ENCODE results near the gene MYL6. TPM values are rescaled to one million over a fixed set of nuclear protein-coding genes. Genes with fewer than 3 reads are reported as not detected.

Gene MYL6
- total and polyA plus RNA-seq, 9 of the 15 experiments (the other 6 are each of a cell fraction or from before 2014, with no cell fraction given), result 557 to 1,664 (median 958) TPM

GRCh38 chr12:56189099-56189917 is 31.1 kb downstream of the MYL6 start, which contains the start of gene SMARCC2 (continued):
- TF ChIP-seq MBD1 (CRISPR knock-in tag; IDR thresholded peaks at IDR 0.05) (no peak), ZNF23 (CRISPR knock-in tag; IDR thresholded peaks at IDR 0.05) (no peak), CREB3L1 (IDR thresholded peaks at IDR 0.05; ENCODE audit: borderline replicate concordance, low read depth) (no peak), KDM1A (IDR thresholded peaks at IDR 0.05) (0 out of 4 replicates have a peak, but pooled peaks of 1 of the 2 experiments have one; percentile 7), RAD51 (IDR thresholded peaks at IDR 0.05; ENCODE audit: borderline replicate concordance, low read depth) (no peak), IRF2 (CRISPR knock-in tag; IDR thresholded peaks at IDR 0.05) (no peak), ZNF253 (CRISPR knock-in tag; conservative IDR thresholded peaks at IDR 0.05) (no peak), TRIM28 (IDR thresholded peaks at IDR 0.05) (no peak), LEF1 (IDR thresholded peaks at IDR 0.05) (no peak), SUPT5H (IDR thresholded peaks at IDR 0.05) (peak; percentile 72; the same call in 1 of the 2 replicates), ZSCAN29 (IDR thresholded peaks at IDR 0.05) (no peak), NCOA6 (IDR thresholded peaks at IDR 0.05) (no peak), DDX20 (tag; IDR thresholded peaks at IDR 0.05; ENCODE audit: low read depth) (no peak), RBBP5 (IDR thresholded peaks at IDR 0.05; ENCODE audit: borderline replicate concordance, insufficient read depth, low read length, poor library complexity, severe bottlenecking) (no peak), DIDO1 (tag; IDR thresholded peaks at IDR 0.05; ENCODE audit: low read depth) (no peak), BCL6 (CRISPR knock-in tag; IDR thresholded peaks at IDR 0.05) (no peak), ARID4B (CRISPR knock-in tag; IDR thresholded peaks at IDR 0.05) (no peak)
- TF ChIP-seq, protein P1, sequence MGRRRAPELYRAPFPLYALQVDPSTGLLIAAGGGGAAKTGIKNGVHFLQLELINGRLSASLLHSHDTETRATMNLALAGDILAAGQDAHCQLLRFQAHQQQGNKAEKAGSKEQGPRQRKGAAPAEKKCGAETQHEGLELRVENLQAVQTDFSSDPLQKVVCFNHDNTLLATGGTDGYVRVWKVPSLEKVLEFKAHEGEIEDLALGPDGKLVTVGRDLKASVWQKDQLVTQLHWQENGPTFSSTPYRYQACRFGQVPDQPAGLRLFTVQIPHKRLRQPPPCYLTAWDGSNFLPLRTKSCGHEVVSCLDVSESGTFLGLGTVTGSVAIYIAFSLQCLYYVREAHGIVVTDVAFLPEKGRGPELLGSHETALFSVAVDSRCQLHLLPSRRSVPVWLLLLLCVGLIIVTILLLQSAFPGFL (CRISPR knock-in tag; IDR thresholded peaks at IDR 0.05), result no peak
- TF ChIP-seq, protein P2, sequence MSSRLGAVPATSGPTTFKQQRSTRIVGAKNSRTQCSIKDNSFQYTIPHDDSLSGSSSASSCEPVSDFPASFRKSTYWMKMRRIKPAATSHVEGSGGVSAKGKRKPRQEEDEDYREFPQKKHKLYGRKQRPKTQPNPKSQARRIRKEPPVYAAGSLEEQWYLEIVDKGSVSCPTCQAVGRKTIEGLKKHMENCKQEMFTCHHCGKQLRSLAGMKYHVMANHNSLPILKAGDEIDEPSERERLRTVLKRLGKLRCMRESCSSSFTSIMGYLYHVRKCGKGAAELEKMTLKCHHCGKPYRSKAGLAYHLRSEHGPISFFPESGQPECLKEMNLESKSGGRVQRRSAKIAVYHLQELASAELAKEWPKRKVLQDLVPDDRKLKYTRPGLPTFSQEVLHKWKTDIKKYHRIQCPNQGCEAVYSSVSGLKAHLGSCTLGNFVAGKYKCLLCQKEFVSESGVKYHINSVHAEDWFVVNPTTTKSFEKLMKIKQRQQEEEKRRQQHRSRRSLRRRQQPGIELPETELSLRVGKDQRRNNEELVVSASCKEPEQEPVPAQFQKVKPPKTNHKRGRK (tag; IDR thresholded peaks at IDR 0.05), result no peak

Measured in K562 (cell line).